Tibial nerve (tissue), 4 donors: ENCODE measurements around the gene MAP7D3. TPM values are rescaled to one million over a fixed set of nuclear protein-coding genes. Genes with fewer than 3 reads are reported as not detected.

Source experiments
- DNase-seq, 2 donors: peaks; one replicate each; pipeline ENCODE4 v3.0.0-alpha.2; 2019; ENCODE audit warnings: low spot score in 2 of 2
- H3K27ac ChIP-seq, 4 donors: fragments of 200-600 bp; sonication (generic) in 3 of 4; one replicate each; pipeline ENCODE4 v1.5.1; 2017 to 2019; ENCODE audit warnings: mild to moderate bottlenecking in 1 of 4
- H3K27me3 ChIP-seq, 2 donors: fragments of 200-600 bp; sonication (generic) in 1 of 2; one replicate each; pipeline versions ENCODE4 v1.5.1 to v1.6.0; 2017 to 2019
- H3K36me3 ChIP-seq, 3 donors: fragments of 200-600 bp; sonication (generic); one replicate each; pipeline ENCODE4 v1.5.1; 2018 to 2019
- H3K4me1 ChIP-seq, 4 donors: fragments of 200-600 bp; sonication (generic) in 3 of 4; one replicate each; pipeline ENCODE4 v1.5.1; 2017 to 2019
- H3K4me3 ChIP-seq, 4 donors: fragments of 200-600 bp; sonication (generic) in 3 of 4; one replicate each; pipeline ENCODE4 v1.5.1; 2017 to 2019; ENCODE audit warnings: mild to moderate bottlenecking in 1 of 4, moderate library complexity in 1 of 4
- H3K9me3 ChIP-seq, 4 donors: fragments of 200-600 bp; sonication (generic) in 3 of 4; one replicate each; pipeline ENCODE4 v1.5.1; 2017 to 2019
- EP300 ChIP-seq, 2 donors: sonication (generic); formaldehyde crosslinking; IDR thresholded peaks; one replicate each; pipeline ENCODE4 v1.6.1; 2017; ENCODE audit warnings: antibody characterized with exemption in 2 of 2, mild to moderate bottlenecking in 1 of 2
- POLR2A ChIP-seq, 2 donors: fragments of 450-650 bp; IDR thresholded peaks; one replicate each; pipeline ENCODE4 v1.6.1; 2017; ENCODE audit warnings: antibody characterized with exemption in 2 of 2, mild to moderate bottlenecking in 2 of 2, moderate library complexity in 2 of 2
- WGBS, 2 donors: methylation state at CpG; one replicate each; pipeline ENCODE4 v1.1.5; 2018; 5-methylcytosine and 5-hydroxymethylcytosine counted together
- total RNA-seq, 4 donors: library from RNA; depleted of rRNA; stranded (reverse); fragments of >200 nt; gene quantifications; one replicate each; pipeline ENCODE4 v1.1.0, GENCODE V29; 2016
- TF ChIP-seq, protein P1 (sequence below), 5 experiments: fragments of 200-600 bp in 3 of 5; fragments of 450-650 bp in 2 of 5; sonication (generic) in 3 of 5; IDR thresholded peaks; one replicate each; pipeline ENCODE4 v1.5.1; 2016 to 2019; ENCODE audit warnings: antibody characterized with exemption in 5 of 5, mild to moderate bottlenecking in 3 of 5, moderate library complexity in 2 of 5

MAP7D3 gene
- total RNA-seq, 4 donors from 2014 or later = 19.7 to 32.7 (median 22.8) TPM

DNA sequence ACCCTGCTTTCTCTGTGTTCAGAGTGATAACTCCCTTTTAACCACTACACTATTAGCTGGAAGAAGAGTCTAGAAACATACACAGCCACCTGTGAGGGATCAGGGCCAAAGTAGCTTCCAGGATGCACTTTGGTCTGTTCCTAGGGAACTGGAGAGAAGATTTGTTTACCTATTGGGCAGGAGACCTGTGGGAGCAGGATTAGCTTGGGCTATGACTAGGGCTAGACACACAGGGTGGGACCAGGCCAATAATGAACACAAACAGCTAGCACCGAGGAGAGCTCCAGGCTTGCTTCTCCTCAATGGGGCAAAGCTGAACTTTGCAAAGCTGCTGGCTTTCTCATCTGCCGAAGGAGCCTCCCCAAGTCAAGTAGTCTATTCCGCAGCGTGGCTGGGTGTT lies 24.4 kb upstream of the MAP7D3 start:
- no peak overlapping the region for H3K27ac ChIP-seq

DNA sequence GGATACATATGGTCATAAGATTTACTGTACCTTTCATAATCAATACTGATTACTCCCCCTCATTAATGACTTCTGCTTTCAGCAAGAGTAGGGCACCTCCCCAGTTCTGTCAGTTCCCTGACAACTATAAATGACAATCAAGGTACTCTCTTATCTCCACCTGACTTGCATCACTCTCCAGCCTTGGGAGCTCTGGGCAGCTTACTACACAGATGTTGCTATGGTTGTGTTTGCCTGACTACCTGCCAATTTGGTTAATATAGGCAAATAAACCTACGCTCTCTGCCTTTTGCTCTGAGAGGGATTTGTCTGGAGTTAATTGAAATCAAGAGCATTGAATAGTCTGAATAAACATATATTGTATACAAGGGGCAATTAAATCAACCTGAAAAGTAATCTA lies 22.8 kb upstream of the MAP7D3 start:
- no peaks in the 10 kb centered on the region for H3K4me1 ChIP-seq
- no peak overlapping the region for H3K27ac ChIP-seq
- TF ChIP-seq, protein P1, sequence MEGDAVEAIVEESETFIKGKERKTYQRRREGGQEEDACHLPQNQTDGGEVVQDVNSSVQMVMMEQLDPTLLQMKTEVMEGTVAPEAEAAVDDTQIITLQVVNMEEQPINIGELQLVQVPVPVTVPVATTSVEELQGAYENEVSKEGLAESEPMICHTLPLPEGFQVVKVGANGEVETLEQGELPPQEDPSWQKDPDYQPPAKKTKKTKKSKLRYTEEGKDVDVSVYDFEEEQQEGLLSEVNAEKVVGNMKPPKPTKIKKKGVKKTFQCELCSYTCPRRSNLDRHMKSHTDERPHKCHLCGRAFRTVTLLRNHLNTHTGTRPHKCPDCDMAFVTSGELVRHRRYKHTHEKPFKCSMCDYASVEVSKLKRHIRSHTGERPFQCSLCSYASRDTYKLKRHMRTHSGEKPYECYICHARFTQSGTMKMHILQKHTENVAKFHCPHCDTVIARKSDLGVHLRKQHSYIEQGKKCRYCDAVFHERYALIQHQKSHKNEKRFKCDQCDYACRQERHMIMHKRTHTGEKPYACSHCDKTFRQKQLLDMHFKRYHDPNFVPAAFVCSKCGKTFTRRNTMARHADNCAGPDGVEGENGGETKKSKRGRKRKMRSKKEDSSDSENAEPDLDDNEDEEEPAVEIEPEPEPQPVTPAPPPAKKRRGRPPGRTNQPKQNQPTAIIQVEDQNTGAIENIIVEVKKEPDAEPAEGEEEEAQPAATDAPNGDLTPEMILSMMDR (IDR thresholded peaks at IDR 0.05) = no peak
- no peak for TF ChIP-seq POLR2A (IDR thresholded peaks at IDR 0.05)
- TF ChIP-seq EP300 (IDR thresholded peaks at IDR 0.05) = no peak
- 76 to 100% methylated on average over 1 of the region's 1 CpG for WGBS, 2 donors
- no peaks in the 10 kb centered on the region for H3K9me3 ChIP-seq
- no peaks in the 10 kb centered on the region for H3K27me3 ChIP-seq
- no peak for DNase-seq
- no peak overlapping the region for H3K4me3 ChIP-seq
- H3K36me3 ChIP-seq = no peaks in the 10 kb centered on the region

More for the DNA sequence above, 24.4 kb upstream of the MAP7D3 start:
- Histone ChIP-seq H3K4me3 (no peak overlapping the region), H3K9me3 (no peaks in the 10 kb centered on the region), H3K36me3 (no peaks in the 10 kb centered on the region), H3K27me3 (no peaks in the 10 kb centered on the region), H3K4me1 (no peaks in the 10 kb centered on the region)
- WGBS, 2 donors = 80% methylated on average over 4 of the region's 4 CpGs; no CpG with 5 or more reads in 1 of the 2 donors
- TF ChIP-seq EP300 (IDR thresholded peaks at IDR 0.05) (no peak), POLR2A (IDR thresholded peaks at IDR 0.05) (no peak)
- TF ChIP-seq, protein P1 (IDR thresholded peaks at IDR 0.05) = no peak
- no peak for DNase-seq

DNA sequence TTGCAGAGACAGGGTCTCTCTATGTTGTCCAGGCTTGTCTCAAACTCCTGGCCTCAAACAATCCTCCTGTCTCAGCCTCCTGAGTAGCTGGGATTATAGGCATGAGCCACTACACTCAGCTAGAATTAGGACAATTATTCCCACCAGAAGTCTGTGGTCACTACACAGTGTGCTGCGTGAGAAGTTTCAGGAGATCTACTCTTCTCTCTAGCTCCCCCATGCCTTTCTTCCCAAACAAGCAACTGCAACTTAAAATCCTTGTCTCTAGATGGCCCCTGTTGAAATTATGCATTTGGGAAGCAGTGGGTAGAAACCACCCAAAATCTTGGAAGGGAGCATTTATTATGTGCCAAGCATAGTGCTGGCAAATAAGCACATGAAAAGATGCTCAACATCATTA lies 21.1 kb upstream of the MAP7D3 start:
- H3K4me3 ChIP-seq = no peak overlapping the region
- H3K27me3 ChIP-seq = no peaks in the 10 kb centered on the region
- no peaks in the 10 kb centered on the region for H3K9me3 ChIP-seq
- no peak overlapping the region for H3K27ac ChIP-seq
- TF ChIP-seq EP300 (IDR thresholded peaks at IDR 0.05) (no peak), POLR2A (IDR thresholded peaks at IDR 0.05) (no peak)
- TF ChIP-seq, protein P1 (IDR thresholded peaks at IDR 0.05) = no peak
- DNase-seq = no peak
- no peaks in the 10 kb centered on the region for H3K4me1 ChIP-seq
- WGBS, 2 donors = 0 to 50% methylated on average over 1 of the region's 1 CpG
- H3K36me3 ChIP-seq = no peaks in the 10 kb centered on the region

DNA sequence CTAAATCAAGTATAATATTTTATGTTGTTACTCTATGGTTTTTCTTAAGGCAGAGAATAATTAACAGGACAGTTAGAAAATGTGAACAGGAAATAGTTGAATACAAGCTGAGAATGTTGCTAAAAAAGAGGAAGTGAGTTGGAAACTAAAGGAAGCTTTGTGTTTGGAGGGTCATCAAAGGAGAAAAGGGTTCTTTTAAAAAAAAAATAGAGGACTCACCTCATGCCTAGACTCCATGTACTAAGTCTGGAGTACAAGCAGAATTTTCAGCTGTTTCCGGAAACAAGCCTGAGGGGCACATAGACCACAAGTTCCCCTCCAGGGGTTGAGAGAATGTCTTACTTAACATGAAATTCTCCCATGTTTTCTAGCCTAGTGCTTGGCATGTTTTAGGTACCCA lies 20.1 kb upstream of the MAP7D3 start:
- TF ChIP-seq POLR2A (IDR thresholded peaks at IDR 0.05) = no peak
- TF ChIP-seq, protein P1 (IDR thresholded peaks at IDR 0.05) = no peak
- TF ChIP-seq EP300 (IDR thresholded peaks at IDR 0.05) = no peak
- Histone ChIP-seq H3K4me3 (no peak overlapping the region), H3K27me3 (no peaks in the 10 kb centered on the region), H3K27ac (no peak overlapping the region), H3K9me3 (no peaks in the 10 kb centered on the region), H3K36me3 (no peaks in the 10 kb centered on the region), H3K4me1 (no peaks in the 10 kb centered on the region)
- whole genome bisulfite sequencing, 2 donors = 73 to 84% methylated on average over 1 of the region's 1 CpG
- DNase-seq = no peak

DNA sequence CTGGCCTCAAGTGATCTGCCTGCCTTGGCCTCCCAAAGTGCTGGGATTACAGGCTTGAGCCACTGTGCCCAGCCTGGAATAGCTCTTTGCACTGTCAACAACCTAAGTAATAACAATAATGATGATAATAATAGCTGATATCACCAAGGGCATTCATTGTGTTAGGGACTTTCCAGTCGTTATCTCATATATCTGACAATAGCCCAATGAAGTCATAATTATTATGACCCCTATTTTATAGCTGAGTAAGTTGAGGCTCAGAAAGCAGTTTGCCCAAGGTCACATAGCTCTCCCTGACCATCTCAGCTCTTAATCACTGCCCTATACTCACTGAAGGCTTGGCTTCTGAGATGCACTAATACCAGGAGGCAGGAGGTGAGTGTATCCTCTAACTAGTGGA lies 18.7 kb upstream of the MAP7D3 start:
- WGBS, 2 donors = 67 to 68% methylated on average over 1 of the region's 1 CpG
- TF ChIP-seq POLR2A (IDR thresholded peaks at IDR 0.05) (no peak), EP300 (IDR thresholded peaks at IDR 0.05) (no peak)
- TF ChIP-seq, protein P1 (IDR thresholded peaks at IDR 0.05) = no peak
- DNase-seq = no peak
- no peaks in the 10 kb centered on the region for H3K27me3 ChIP-seq
- no peak overlapping the region for H3K4me3 ChIP-seq
- no peaks in the 10 kb centered on the region for H3K4me1 ChIP-seq
- H3K27ac ChIP-seq = no peak overlapping the region
- H3K9me3 ChIP-seq = no peaks in the 10 kb centered on the region
- no peaks in the 10 kb centered on the region for H3K36me3 ChIP-seq
